IPS-18c (cell line): ENCODE data around the gene MPC1.
"Not testable (repeated sequence)": the region's sequence is repeated elsewhere in the genome, so short reads cannot be mapped to it uniquely, and the experiment has no call there.

Source experiments
- H3K4me3 ChIP-seq: 2 replicates; pipeline ENCODE4 v1.7.0; 2013; ENCODE audit warnings: low read depth, mild to moderate bottlenecking, low read length, moderate library complexity; ENCODE audit not compliant: insufficient read depth
- H3K9me3 ChIP-seq: one replicate; pipeline ENCODE4 v1.6.1; 2013; ENCODE audit warnings: mild to moderate bottlenecking, low read length, moderate library complexity; ENCODE audit not compliant: control insufficient read depth, insufficient read depth

Gene MPC1

DNA sequence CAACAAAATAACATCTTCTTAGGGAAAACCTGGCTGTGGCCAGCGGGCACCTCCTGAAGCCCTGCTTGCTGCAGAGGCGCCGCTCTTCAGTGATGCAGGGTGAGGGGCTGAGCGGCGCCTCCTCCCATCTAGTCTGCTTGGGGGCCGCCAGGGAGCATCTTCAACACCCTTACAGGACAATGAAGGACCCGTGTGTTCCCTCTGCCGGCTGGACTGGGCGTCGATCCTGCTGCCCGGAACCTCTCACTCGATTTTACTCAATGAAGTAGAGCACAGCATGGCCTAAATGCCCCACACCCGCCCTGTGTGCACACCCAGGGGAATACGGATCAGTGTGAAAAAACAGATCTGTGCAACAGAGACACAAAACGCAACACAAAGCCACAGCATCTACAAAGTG lies 28.5 kb upstream of the MPC1 start:
- no peak overlapping the region for H3K4me3 ChIP-seq
- H3K9me3 ChIP-seq: no peaks in the 10 kb centered on the region

DNA sequence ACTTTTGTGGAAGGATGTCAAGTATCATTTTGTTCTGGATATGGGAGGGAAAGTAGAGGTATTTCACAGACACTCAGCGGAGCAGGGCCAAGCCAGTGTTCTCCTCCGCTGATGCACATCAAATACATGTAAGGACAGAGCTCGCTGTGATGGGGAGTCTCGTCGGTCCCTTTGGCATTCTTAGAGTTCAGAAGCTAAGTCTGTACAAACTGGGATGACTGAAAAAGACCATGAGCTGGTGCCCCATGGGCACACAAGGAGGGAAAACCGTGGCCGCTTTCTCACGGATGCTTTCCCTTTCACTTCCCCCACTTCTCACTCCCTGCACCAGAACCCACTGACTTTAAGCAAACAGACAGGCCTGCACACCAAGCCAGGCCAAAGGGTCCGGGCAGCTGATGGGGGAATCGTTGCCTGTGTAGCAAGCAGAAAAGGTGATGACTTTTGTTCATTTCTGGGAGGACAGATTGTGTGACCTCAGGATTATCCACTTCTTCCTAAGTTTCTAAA lies 27.7 kb upstream of the MPC1 start:
- Histone ChIP-seq H3K4me3 (no peak overlapping the region), H3K9me3 (no peaks in the 10 kb centered on the region)

DNA sequence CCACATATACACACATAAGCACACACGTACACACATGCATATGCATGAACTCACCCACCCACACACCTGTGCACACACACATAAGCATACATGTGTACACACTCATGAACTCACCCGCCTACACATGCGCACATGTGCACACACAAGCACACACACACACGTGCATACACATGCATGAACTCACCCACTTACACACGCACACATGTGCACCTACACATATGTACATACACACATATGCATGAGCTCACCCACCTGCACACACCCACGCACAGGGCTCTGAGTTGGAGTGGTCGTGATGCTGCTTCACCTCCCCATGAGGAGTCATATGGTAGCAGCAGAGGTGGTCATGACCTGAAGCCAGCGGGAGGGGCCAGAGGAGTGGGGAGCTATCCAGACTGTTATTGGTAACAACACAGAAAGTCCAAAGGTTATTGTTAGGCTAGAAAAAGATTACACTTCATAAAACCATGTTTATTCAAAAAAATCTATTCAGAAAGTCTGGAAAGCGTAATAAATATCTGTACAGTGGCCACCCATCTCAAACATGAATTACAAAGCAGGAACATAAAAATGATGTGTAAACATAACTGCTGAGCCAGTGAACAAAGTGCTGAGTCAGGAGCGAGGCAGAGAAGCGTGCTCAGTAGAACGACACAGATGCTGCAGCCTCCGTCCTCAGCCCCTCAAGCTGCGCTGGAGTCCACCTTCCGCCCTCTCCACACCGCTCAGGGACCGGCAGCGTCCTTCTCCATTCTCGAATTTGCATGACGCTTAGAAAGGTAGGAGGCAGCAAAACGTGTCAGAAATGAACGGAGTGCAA lies 26.4 kb upstream of the MPC1 start:
- H3K4me3 ChIP-seq: no peak overlapping the region

DNA sequence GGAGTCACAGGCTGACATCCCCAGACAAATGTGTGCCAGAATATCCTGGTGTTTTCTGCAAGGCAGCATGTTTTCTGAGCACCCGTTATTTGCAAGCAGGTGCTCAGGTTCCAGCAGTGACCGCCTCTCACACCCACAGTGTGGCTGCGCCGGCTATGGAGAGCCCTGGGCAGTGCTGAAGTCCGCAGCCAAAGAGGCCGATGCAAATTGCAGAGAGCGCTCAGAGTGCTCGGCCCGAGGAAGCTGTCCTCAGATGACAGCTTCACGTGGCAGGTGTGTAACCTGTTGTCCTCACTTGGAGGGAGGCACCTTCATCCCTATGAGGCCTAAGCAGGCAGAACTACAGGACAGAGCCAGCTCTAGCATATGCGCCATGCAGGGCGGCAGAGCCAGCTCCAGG lies 23.5 kb upstream of the MPC1 start:
- no peaks in the 10 kb centered on the region for H3K9me3 ChIP-seq
- H3K4me3 ChIP-seq: no peak overlapping the region

More for the DNA sequence above, 26.4 kb upstream of the MPC1 start:
- no peaks in the 10 kb centered on the region for H3K9me3 ChIP-seq

DNA sequence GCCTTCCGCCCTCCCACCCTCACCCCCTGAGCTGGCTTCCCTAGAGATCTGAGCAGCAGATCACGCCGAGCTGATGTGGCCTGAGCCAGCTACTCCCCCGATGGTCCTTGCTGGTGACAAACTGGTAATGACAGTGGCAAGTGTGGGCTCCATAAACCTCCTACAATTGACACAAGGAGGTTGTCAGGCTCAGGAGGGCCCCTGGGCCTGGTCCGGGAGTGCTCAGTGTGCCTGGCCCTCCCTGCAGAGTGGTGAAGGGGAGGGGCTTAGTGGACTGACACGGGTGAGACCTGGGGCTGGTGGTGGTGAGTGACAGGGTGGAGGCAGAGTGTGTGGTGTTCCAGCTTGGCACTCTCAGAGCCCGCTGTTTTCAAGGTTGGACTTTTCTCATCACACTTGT lies 22.6 kb upstream of the MPC1 start:
- Histone ChIP-seq H3K4me3 (no peak overlapping the region), H3K9me3 (no peaks in the 10 kb centered on the region)

DNA sequence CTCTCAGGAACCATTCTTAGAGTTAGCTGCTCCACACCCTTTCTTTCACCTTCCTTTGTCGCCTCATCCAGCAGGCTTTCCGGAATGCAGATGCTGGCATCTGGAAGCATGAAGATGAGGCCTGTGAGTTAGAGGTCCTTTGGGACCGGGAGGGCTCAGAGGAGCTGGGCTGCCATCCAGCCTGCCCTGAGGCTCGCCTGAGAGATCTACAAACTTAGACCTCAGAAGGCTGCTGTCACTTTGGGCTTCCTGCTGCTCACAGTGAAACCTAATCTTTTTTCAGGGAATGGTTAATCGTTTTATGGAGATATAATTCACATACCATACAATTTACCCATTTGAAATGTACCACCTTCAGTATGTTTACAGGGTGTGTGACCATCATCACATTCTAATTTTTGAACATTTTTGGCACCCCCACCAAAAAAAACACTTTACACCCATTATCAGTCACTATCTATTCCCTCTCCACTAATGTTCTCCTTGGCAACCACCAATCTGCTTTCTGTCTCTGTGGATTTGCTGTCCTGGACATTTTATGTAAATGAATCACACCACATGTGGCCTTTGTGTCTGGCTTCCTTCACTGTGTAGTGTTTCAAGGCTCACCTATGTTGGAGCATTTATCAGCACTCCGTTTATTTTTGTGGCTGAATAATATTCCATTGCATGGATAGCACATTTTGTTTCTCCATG lies 20.0 kb upstream of the MPC1 start:
- no peak overlapping the region for H3K4me3 ChIP-seq
- no peaks in the 10 kb centered on the region for H3K9me3 ChIP-seq

DNA sequence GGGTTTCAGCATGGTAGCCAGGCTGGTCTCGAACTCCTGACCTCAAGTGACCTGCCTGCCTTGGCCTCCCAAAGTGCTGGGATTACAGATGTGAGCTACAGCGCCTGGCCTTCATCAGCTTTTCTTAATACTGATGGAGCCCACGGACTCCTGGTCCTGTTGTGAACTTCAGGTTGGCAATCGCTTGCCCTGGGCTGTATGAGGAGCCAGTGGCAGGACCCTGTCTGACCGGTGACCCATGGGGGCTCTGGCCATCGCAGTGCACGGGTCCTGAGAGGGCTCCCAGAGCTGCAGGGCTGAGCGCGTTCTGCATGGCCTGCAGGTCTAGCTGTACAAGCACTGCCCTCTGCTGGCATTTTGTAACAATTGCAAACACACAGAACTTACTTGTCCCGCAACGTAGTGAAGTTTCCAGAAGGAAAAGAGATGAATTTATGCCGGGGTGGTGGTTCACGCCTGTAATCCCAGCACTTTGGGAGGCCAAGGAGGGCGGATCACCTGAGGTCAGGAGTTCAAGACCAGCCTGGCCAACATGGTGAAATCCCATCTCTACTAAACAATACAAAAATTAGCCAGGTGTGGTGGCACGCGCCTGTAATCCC lies 18.0 kb upstream of the MPC1 start:
- H3K9me3 ChIP-seq, H3K4me3 ChIP-seq: not testable (repeated sequence)

DNA sequence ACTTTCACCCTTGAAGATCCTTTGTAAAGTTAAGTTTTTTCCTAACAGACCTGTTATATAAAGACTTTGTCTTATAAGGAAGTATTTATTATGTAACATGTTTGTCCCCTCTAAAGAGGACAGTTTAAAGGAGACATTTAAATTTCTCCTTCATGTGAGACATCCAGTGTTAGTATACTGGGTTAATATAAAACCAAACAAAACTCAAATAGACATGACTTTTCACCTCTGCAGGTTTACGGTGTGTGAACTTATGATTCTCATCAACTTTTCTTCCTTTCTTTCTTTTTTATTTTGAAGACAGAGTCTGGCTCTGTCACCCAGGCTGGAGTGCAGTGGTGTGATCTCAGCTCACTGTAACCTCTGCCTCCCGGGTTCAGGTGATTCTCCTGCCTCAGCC lies 17.4 kb upstream of the MPC1 start:
- H3K4me3 ChIP-seq: no peak overlapping the region
- H3K9me3 ChIP-seq: no peaks in the 10 kb centered on the region

DNA sequence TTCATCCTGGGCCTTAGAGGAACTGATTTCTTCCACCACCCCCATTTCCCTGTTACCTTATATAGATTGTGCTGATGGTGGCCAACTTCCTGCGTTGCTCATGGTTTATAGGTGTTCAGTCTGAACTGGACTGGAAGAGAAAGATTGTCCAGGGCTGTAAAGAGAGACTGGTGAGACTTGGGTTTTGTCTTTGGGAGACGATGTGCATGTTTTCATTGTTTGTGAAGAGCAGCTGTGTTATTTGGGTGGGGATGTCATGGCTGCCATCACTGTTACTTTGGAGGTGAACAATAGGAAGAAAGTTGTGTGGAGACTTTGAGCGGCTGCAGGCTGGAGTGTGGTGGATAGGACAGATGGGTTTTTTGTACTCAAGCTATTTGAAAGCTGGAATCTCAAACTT lies 15.6 kb upstream of the MPC1 start:
- H3K4me3 ChIP-seq: no peak overlapping the region
- H3K9me3 ChIP-seq: no peaks in the 10 kb centered on the region

DNA sequence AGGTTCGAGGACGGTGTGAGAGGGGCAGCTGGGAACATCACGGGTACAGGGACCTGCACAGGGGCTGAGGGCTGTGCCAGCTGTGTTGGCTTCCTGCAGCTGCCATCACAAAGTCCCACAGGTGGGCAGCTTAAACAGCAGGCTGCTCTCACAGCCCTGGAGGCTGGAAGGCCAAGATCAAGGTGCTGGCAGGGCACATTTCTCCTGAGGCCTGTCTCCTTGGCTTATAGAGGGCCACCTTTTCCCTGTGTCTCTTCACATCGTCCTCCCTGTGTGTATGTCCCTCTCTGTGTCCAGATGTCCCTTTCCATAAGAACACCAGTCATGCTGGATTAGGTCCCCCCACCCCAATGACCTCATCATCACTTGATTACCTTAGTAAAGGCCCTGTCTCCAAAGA lies 15.1 kb upstream of the MPC1 start:
- no peak overlapping the region; the same call in 1 of the 2 replicates for H3K4me3 ChIP-seq
- H3K9me3 ChIP-seq: no peaks in the 10 kb centered on the region

DNA sequence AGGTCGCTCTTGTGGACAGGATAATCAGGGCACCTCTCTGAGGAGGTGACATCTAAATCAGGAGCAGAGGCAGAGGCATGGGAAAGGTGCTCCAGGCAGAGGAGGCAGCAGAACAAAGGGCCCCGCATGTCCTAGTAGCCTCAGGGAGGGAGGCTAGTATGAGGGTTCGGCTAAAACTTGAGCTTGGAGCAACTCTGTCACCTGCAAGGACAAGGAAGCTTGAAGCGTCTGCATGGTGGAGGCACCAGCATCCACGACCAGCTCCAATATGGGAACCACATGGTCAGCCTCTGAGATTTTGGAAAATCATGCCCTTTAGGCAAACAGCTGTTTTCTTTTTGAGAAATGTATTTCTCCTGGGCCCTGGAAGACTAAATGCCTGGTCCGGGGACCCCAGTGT lies 13.0 kb upstream of the MPC1 start:
- H3K9me3 ChIP-seq: no peaks in the 10 kb centered on the region
- H3K4me3 ChIP-seq: no peak overlapping the region

DNA sequence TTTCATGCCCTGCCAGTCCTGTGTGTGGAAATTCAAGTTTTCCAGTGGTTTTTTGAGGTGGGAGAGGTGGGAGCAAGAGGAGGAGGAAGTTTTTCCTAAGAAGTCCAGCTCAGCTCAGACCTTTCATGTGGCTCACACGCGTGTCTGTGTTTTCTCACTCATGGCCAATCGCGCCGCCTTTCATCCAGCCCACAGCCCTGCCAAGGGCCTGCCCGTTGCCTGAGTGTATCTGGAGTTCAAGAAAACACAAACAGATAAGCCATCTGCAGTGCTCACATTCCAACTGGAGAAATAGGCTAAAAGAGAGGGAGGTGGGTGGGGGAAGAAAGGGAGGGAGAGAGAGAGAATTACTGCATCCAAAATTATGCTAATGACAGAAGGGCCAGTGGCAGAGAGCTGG lies 12.6 kb upstream of the MPC1 start:
- Histone ChIP-seq H3K4me3 (no peak overlapping the region), H3K9me3 (no peaks in the 10 kb centered on the region)

DNA sequence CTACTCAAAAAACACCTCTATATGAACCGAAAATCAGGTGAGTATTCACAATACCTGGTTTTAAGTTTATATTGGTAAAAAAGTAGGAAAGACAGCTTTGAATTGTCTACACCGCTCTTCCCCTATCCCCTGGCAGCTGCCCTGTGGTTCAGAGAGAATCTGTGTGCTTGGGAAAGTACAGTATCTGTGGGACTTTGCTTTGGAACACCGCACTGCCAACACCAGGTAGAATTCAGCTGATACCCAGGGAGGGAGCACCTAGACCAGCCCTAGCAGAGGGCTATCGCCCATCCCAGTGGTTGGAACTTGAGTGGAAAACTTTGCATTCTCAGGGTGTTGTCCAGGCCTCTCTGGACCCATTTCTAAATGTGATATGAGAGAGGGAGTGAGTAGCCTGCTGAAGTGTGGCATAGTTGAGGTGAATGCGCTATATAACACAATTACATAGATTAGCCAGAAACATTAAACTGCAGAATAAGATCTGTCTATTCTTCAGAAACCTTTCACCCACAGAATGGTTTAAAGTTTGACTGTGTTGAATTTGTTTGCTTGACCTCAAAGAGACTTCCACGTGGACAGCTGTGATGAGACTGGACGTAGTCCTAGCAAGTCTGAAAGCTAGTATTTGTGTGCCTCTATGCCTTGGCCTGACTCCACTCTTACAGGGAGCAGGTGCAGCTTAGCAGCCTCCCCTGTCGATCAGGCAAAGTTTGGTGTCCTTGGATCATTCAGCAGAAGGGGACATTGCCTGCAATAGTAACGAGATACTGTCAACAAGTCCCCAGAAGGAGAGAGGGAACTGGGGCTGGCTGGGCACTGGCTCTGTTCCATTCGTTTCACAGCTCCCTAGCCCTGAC lies 11.5 kb upstream of the MPC1 start:
- Histone ChIP-seq H3K4me3 (no peak overlapping the region), H3K9me3 (no peaks in the 10 kb centered on the region)

DNA sequence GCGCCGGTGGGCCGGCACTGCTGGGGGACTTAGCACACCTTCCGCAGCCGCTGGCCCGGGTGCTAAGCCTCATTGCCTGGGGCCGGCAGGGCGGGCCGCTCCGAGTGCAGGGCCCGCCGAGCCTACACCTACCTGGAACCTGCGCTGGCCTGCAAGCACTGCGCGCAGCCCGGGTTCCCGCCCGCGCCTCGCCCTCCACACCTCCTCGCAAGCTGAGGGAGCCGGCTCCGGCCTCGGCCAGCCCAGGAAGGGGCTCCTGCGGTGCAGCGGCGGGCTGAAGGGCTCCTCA lies 10.7 kb upstream of the MPC1 start:
- Histone ChIP-seq H3K9me3 (no peaks in the 10 kb centered on the region), H3K4me3 (peak overlapping the region; percentile 20; the same call in 1 of the 2 replicates)

DNA sequence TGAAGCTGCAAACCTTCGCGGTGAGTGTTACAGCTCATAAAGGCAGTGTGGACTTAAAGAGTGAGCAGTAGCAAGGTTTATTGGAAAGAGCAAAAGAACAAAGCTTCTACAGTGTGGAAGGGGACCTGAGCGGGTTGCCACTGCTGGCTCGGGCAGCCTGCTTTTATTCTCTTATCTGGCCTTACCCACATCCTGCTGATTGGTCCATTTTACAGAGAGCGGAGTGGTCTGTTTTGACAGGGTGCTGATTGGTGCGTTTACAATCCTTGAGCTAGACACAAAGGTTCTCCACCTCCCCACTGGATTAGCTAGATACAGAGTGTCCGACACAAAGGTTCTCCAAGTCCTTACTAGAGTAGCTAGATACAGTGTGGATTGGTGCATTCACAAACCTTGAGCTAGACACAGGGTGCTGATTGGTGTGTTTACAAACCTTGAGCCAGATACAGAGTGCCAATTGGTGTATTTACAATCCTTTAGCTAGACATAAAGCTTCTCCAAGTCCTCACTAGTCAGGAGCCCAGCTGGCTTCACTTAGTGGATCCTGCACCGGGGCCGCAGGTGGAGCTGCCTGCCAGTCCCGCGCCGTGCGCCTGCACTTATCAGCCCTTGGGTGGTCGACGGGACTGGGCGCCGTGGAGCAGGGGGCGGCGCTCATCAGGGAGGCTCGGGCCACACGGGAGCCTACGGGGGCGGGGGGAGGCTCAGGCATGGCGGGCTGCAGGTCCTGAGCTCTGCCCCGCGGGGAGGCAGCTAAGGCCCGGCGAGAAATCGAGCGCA lies 10.2 kb upstream of the MPC1 start:
- H3K4me3 ChIP-seq: peak overlapping the region; percentile 20; the same call in 1 of the 2 replicates
- not testable (repeated sequence) for H3K9me3 ChIP-seq

DNA sequence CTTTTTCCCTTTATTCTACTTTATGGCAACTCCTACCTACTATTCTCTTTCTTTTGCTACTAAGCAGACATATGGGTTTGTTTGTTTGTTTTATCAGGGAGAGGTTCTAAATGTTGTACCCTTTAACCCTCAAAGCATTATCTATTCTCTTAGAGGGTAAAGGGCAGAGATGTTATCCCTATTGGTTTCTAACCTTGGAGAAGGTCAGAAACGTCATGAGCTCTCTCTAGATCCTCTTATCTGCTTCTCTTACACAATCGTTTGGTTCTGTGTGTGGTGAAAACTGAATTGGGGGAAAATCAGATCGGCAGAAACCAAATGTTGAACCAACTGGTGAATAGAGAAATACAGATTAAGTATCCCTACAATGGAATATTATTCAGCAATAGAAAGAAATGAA lies 6.4 kb upstream of the MPC1 start:
- Histone ChIP-seq H3K9me3 (no peaks in the 10 kb centered on the region), H3K4me3 (no peak overlapping the region)
